Transverse colon (tissue), 4 donors: ENCODE results near the gene SRP9. TPM values are rescaled to one million over a fixed set of nuclear protein-coding genes. Genes with fewer than 3 reads are reported as not detected.
A peak's percentile ranks its signal among the peaks of the same experiment; 100 is the strongest.

Experiments used
- DNase-seq: peaks from one replicate; pipeline ENCODE4 v3.0.0-alpha.2; 2019
- H3K27ac ChIP-seq, 4 donors: fragments of 200-600 bp; sonication (generic); 2 replicates each; pipeline ENCODE4 v1.5.1; 2016 to 2018; ENCODE audit warnings: inconsistent platforms in 4 of 4
- H3K27me3 ChIP-seq: fragments of 200-600 bp; sonication (generic); 2 replicates; pipeline ENCODE4 v1.5.1; 2017; ENCODE audit warnings: inconsistent platforms
- H3K36me3 ChIP-seq, 4 donors: fragments of 200-600 bp; sonication (generic); 2 replicates each; pipeline ENCODE4 v1.5.1; 2017 to 2019; ENCODE audit warnings: inconsistent platforms in 4 of 4
- H3K4me1 ChIP-seq, 4 donors: fragments of 200-600 bp; sonication (generic); 2 replicates each; pipeline ENCODE4 v1.5.1; 2017 to 2020; ENCODE audit warnings: inconsistent platforms in 4 of 4
- H3K4me3 ChIP-seq, 4 donors: fragments of 200-600 bp; sonication (generic); 1 replicate in 1 of 4; 2 replicates in 3 of 4; pipeline versions ENCODE4 v1.5.1 to v1.6.1; 2017 to 2019; ENCODE audit warnings: inconsistent platforms in 4 of 4
- H3K9me3 ChIP-seq, 2 donors: fragments of 200-600 bp; sonication (generic); 2 replicates each; pipeline ENCODE4 v1.5.1; 2017 to 2019; ENCODE audit warnings: inconsistent platforms in 2 of 2
- CTCF ChIP-seq, 5 experiments: fragments of 200-600 bp in 3 of 5; fragments of 450-650 bp in 2 of 5; sonication (generic) in 3 of 5; IDR thresholded peaks; 1 replicate in 2 of 5; 2 replicates in 3 of 5; pipeline ENCODE4 v1.5.1; 2016 to 2017; ENCODE audit warnings: antibody characterized with exemption in 5 of 5, inconsistent platforms in 3 of 5, mild to moderate bottlenecking in 2 of 5, moderate library complexity in 1 of 5
- EP300 ChIP-seq: sonication (generic); formaldehyde crosslinking; IDR thresholded peaks from one replicate; pipeline ENCODE4 v1.6.1; 2017; ENCODE audit warnings: antibody characterized with exemption, low read depth
- POLR2A ChIP-seq: fragments of 450-650 bp; IDR thresholded peaks from one replicate; pipeline ENCODE4 v1.6.1; 2016; ENCODE audit warnings: antibody characterized with exemption, mild to moderate bottlenecking, moderate library complexity
- POLR2AphosphoS5 ChIP-seq, 3 donors: sonication (generic); formaldehyde crosslinking; IDR thresholded peaks; one replicate each; pipeline ENCODE4 v1.6.1; 2016; ENCODE audit warnings: antibody characterized with exemption in 3 of 3
- WGBS, 2 donors: methylation state at CpG; one replicate each; pipeline ENCODE4 v1.1.5; 2018; ENCODE audit warnings: low coverage in 1 of 2; 5-methylcytosine and 5-hydroxymethylcytosine counted together
- in situ Hi-C, 4 donors: fragments of 200-750 bp; cut with MboI; loops; one replicate each; pipeline versions ENCODE4 v1.15.0 to v1.15.1; 2017; ENCODE audit warnings: low sequenced_read_pairs in 3 of 4, low pct_ligation_motif_present in 1 of 4, low pct_unique_long_range_greater_than_20kb in 1 of 4
- intact Hi-C: fragments of 100-400 bp; cut with DNase I; formaldehyde crosslinking; loops from one replicate; pipeline ENCODE4 v1.15.1; 2023; ENCODE audit warnings: low total_unique reads
- total RNA-seq, 4 donors: library from RNA; depleted of rRNA; stranded (reverse); fragments of >200 nt; gene quantifications; one replicate each; pipeline ENCODE4 v1.1.0, GENCODE V29; 2016

Gene SRP9
- total RNA-seq, 4 donors from 2014 or later, result 42.3 to 208 (median 117) TPM

DNA sequence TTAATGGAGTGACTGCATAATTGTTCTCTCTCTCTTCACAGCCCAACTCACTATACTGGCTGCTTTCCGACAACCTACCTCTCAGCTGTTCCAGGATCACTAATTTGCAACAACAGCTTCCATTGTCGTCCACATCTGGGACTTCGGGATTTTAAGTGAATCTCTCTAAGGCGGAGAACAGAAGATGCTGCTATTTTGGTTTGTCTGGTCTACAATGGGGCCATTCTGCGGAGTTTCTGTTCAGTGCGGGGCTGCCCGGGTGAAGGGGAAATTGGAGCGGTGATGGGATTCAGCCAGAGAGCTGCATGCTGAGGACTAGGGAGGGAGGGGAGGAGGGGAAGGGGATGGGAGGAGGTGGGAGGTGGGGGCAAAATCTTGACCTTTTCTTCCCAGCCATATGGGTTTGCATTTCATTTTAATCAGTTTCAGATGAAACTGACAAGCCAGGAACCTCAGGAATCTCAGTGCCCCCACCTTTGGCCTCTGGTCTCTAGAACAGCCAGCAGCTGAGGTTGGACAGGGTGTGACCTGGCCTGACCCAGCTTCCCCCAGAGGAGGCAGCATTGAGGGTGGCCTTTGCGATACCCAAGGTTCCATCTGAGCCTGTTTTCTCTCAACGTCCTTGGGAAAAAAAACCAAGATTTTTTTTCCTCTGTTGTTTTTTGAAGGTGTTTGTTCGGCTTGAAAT lies 6.9 kb upstream of the SRP9 start:
- peaks cover 15 to 35% (median 19%) of the 10 kb centered on the region in 4 donors for H3K4me1 ChIP-seq

DNA sequence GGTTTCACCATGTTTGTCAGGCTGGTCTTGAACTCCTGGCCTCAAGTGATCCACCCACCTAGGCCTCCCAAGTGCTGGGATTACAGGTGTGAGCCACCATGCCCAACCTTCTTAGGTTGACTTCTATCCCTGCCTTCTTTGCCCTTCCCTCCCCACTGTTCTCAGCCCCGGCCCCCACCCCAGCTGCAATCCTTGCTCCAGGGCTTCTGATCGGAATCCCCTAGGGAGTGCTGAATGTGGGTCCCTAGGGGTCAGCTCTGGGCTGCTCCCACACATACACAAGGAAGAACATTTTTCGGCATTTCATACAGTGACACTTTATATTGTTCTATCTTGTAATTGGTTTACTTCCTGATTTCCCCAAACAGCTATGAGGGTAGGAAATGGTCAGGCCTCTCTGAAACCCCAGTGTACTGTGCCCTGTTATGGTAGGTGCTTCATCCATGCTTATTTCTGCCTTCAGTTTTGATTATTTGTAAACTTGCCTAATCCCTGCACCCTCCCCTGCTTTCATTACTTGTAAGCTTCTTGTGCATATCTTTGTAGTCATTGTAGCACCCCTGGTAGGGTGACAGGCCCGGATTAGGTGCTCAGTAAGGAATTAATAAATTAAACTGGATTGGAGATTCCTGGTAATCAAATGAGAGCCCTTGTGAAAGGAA lies 5.8 kb upstream of the SRP9 start:
- Histone ChIP-seq H3K27ac (peak overlapping the region; percentile 40 to 75 (median 55)), H3K36me3 (no peaks in the 10 kb centered on the region), H3K27me3 (no peaks in the 10 kb centered on the region), H3K4me1 (peaks cover 17 to 39% (median 21%) of the 10 kb centered on the region in 4 donors), H3K4me3 (no peak overlapping the region), H3K9me3 (no peaks in the 10 kb centered on the region)
- intact Hi-C loops, result loop anchor here (2.0 to 10.0 kb wide), 4 partner anchors 73 to 297 kb away; no protein-coding TSS in a partner anchor
- TF ChIP-seq POLR2AphosphoS5 (IDR thresholded peaks at IDR 0.05), result no peak
- TF ChIP-seq CTCF (IDR thresholded peaks at IDR 0.05), result no peak
- TF ChIP-seq POLR2A, result no peak
- no peak for TF ChIP-seq EP300
- WGBS, 2 donors, result 66 to 76% methylated on average over 3 to 4 of the region's 4 CpGs
- in situ Hi-C loops, result loop anchor here in 3 of 4 donors (10.0 to 25.0 kb wide), 3 partner anchors 143 to 287 kb away; no protein-coding TSS in a partner anchor
- no peak for DNase-seq

More for the DNA sequence above, 6.9 kb upstream of the SRP9 start:
- Histone ChIP-seq H3K36me3 (no peaks in the 10 kb centered on the region), H3K27ac (peak overlapping the region in 2 of 4 donors; percentile 49 to 75), H3K9me3 (no peaks in the 10 kb centered on the region), H3K27me3 (no peaks in the 10 kb centered on the region), H3K4me3 (no peak overlapping the region)
- intact Hi-C loops, result loop anchor here (10.0 kb wide), 3 partner anchors 74 to 216 kb away; no protein-coding TSS in a partner anchor
- no peak for TF ChIP-seq POLR2AphosphoS5 (IDR thresholded peaks at IDR 0.05)
- no peak for TF ChIP-seq POLR2A
- no peak for TF ChIP-seq CTCF (IDR thresholded peaks at IDR 0.05)
- TF ChIP-seq EP300, result no peak
- in situ Hi-C loops, result loop anchor here in 3 of 4 donors (10.0 to 25.0 kb wide), 3 partner anchors 144 to 286 kb away; no protein-coding TSS in a partner anchor
- WGBS, 2 donors, result 82 to 94% methylated on average over 5 to 11 of the region's 11 CpGs
- no peak for DNase-seq

- peak; percentile 89 for DNase-seq
- intact Hi-C loops, result loop anchor here (2.0 to 10.0 kb wide), 4 partner anchors 72 to 298 kb away; no protein-coding TSS in a partner anchor
- peak in 1 of 3 donors; percentile 27 for TF ChIP-seq POLR2AphosphoS5 (IDR thresholded peaks at IDR 0.05)
- TF ChIP-seq CTCF (IDR thresholded peaks at IDR 0.05), result peak; percentile 74 to 92 (median 78)
- no peak for TF ChIP-seq POLR2A
- TF ChIP-seq EP300, result no peak
- Histone ChIP-seq H3K4me3 (no peak overlapping the region), H3K27ac (peak overlapping the region; percentile 40 to 75 (median 55)), H3K27me3 (no peaks in the 10 kb centered on the region), H3K9me3 (no peaks in the 10 kb centered on the region), H3K36me3 (no peaks in the 10 kb centered on the region), H3K4me1 (peaks cover 14 to 38% (median 25%) of the 10 kb centered on the region in 4 donors)
- WGBS, 2 donors, result 0 to 13% methylated on average over 2 to 5 of the region's 5 CpGs
- in situ Hi-C loops, result loop anchor here in 3 of 4 donors (10.0 to 25.0 kb wide), 3 partner anchors 142 to 288 kb away; no protein-coding TSS in a partner anchor
These were observed 5.3 kb upstream of the SRP9 start for GRCh38 chr1:225772323-225772768.

GRCh38 chr1:225772848-225773247 lies 4.8 kb upstream of the SRP9 start:
- Histone ChIP-seq H3K4me3 (no peak overlapping the region), H3K36me3 (no peaks in the 10 kb centered on the region), H3K4me1 (peaks cover 9 to 33% (median 25%) of the 10 kb centered on the region in 4 donors), H3K9me3 (no peaks in the 10 kb centered on the region), H3K27me3 (no peaks in the 10 kb centered on the region), H3K27ac (peak overlapping the region; percentile 40 to 75 (median 55))
- TF ChIP-seq CTCF (IDR thresholded peaks at IDR 0.05) (no peak), POLR2AphosphoS5 (IDR thresholded peaks at IDR 0.05) (no peak), POLR2A (no peak)
- DNase-seq, result no peak
- in situ Hi-C loops, result loop anchor here in 3 of 4 donors (10.0 to 25.0 kb wide), 3 partner anchors 142 to 288 kb away; no protein-coding TSS in a partner anchor
- intact Hi-C loops, result loop anchor here (2.0 to 10.0 kb wide), 4 partner anchors 72 to 298 kb away; no protein-coding TSS in a partner anchor
- 43 to 49% methylated on average over 4 of the region's 4 CpGs for WGBS, 2 donors
